ENCODE data around the gene NOTCH2.

The NOTCH2 gene

GRCh38 chr1:119868176-119868575 is 201.3 kb downstream of the NOTCH2 start:
- no peak for DNase-seq (ENCODE audit: low spot score in 2 of 2)
- Histone ChIP-seq H3K4me1 (no peaks in the 10 kb centered on the region), H3K4me3 (no peak overlapping the region), H3K27me3 (ENCODE audit: low read depth) (peaks cover 23% of the 10 kb centered on the region), H3K36me3 (replicated peaks) (no peaks in the 10 kb centered on the region), H3K9me3 (no peaks in the 10 kb centered on the region)
- in situ Hi-C loops (cut with MboI; ENCODE audit: low sequenced_read_pairs) = no loop called here

GRCh38 chr1:119866451-119866850 is 203.0 kb downstream of the NOTCH2 start:
- H3K36me3 ChIP-seq (replicated peaks) = no peaks in the 10 kb centered on the region
- H3K4me1 ChIP-seq = no peaks in the 10 kb centered on the region
- no peaks in the 10 kb centered on the region for H3K9me3 ChIP-seq
- DNase-seq (ENCODE audit: low spot score in 2 of 2) = no peak
- in situ Hi-C loops (cut with MboI; ENCODE audit: low sequenced_read_pairs) = no loop called here
- H3K4me3 ChIP-seq = no peak overlapping the region
- peaks cover 23% of the 10 kb centered on the region for H3K27me3 ChIP-seq (ENCODE audit: low read depth)

- DNase-seq (ENCODE audit: low spot score in 2 of 2) = no peak
- no peaks in the 10 kb centered on the region for H3K4me1 ChIP-seq
- no peak overlapping the region for H3K4me3 ChIP-seq
- no peaks in the 10 kb centered on the region for H3K9me3 ChIP-seq
- no peaks in the 10 kb centered on the region for H3K36me3 ChIP-seq (replicated peaks)
- in situ Hi-C loops (cut with MboI; ENCODE audit: low sequenced_read_pairs) = no loop called here
- H3K27me3 ChIP-seq (ENCODE audit: low read depth) = peaks cover 23% of the 10 kb centered on the region
These were observed 203.8 kb downstream of the NOTCH2 start for GRCh38 chr1:119865627-119866026.

GRCh38 chr1:119862276-119862675 is 207.2 kb downstream of the NOTCH2 start:
- Histone ChIP-seq H3K27me3 (ENCODE audit: low read depth) (peaks cover 19% of the 10 kb centered on the region), H3K4me3 (no peak overlapping the region), H3K9me3 (no peaks in the 10 kb centered on the region), H3K36me3 (replicated peaks) (no peaks in the 10 kb centered on the region), H3K4me1 (no peaks in the 10 kb centered on the region)
- no peak for DNase-seq (ENCODE audit: low spot score in 2 of 2)
- in situ Hi-C loops (cut with MboI; ENCODE audit: low sequenced_read_pairs) = no loop called here

All from HAP-1 (cell line).